Upper lobe of right lung (tissue), 1 donor: ENCODE results near the gene TNFRSF6B. TPM values are rescaled to one million over a fixed set of nuclear protein-coding genes. Genes with fewer than 3 reads are reported as not detected.

ENCODE experiments used
- ATAC-seq: fragments of 200-7000 bp; cut with Tn5 transposase; one replicate; pipeline ENCODE4 v1.9.1; 2020; ENCODE audit warnings: mild to moderate bottlenecking, moderate library complexity
- DNase-seq: peaks from one replicate; pipeline ENCODE4 v3.0.0-alpha.2; 2020
- H3K27ac ChIP-seq: fragments of 200-600 bp; one replicate; pipeline ENCODE4 v1.8.0; 2022
- H3K27me3 ChIP-seq: fragments of 200-600 bp; one replicate; pipeline ENCODE4 v1.8.0; 2022; ENCODE audit warnings: mild to moderate bottlenecking
- H3K36me3 ChIP-seq: fragments of 200-600 bp; one replicate; pipeline ENCODE4 v1.8.0; 2022
- H3K4me1 ChIP-seq: fragments of 200-600 bp; one replicate; pipeline ENCODE4 v1.8.0; 2022
- H3K4me3 ChIP-seq: fragments of 200-600 bp; one replicate; pipeline ENCODE4 v1.8.0; 2022; ENCODE audit warnings: mild to moderate bottlenecking
- H3K9me3 ChIP-seq: fragments of 200-600 bp; one replicate; pipeline ENCODE4 v1.8.0; 2022
- CTCF ChIP-seq: fragments of 200-600 bp; IDR thresholded peaks from one replicate; pipeline ENCODE4 v1.8.0; 2022; ENCODE audit warnings: antibody characterized with exemption
- intact Hi-C: fragments of 100-400 bp; cut with DNase I; formaldehyde crosslinking; loops from one replicate; pipeline ENCODE4 v1.11.0; 2022
- total RNA-seq: library from RNA; stranded (reverse); fragmentation: NEBNext Ultra II Directional; extraction: Animal tissue kit (Norgen Biotek cat#: 25700); gene quantifications from one replicate; pipeline ENCODE4 v1.2.1, GENCODE V29; 2021
- donor health status: DM: no; HTN: yes; CAD: no; lungs with severe emphysema.

Gene TNFRSF6B
- total RNA-seq, 1 donor from 2014 or later = 14.4 TPM

- Histone ChIP-seq H3K4me1 (peaks cover 30% of the 10 kb centered on the region), H3K36me3 (peaks cover 26% of the 10 kb centered on the region), H3K27ac (peak overlapping the region; percentile 86), H3K4me3 (peak overlapping the region; percentile 63), H3K27me3 (no peaks in the 10 kb centered on the region), H3K9me3 (no peaks in the 10 kb centered on the region)
- intact Hi-C loops = no loop called here
- no peak for TF ChIP-seq CTCF
- ATAC-seq = no peak
- DNase-seq = peak; percentile 66
Measured at GRCh38 chr20:63741676-63742380, 45.4 kb downstream of the TNFRSF6B start.

- TF ChIP-seq CTCF = no peak
- H3K4me3 ChIP-seq = no peak overlapping the region
- intact Hi-C loops = no loop called here
- peak; percentile 68 for DNase-seq
- H3K36me3 ChIP-seq = peaks cover 26% of the 10 kb centered on the region
- H3K9me3 ChIP-seq = no peaks in the 10 kb centered on the region
- H3K27me3 ChIP-seq = no peaks in the 10 kb centered on the region
- ATAC-seq = no peak
- peaks cover 27% of the 10 kb centered on the region for H3K4me1 ChIP-seq
- no peak overlapping the region for H3K27ac ChIP-seq
Measured at GRCh38 chr20:63742381-63743024, 46.1 kb downstream of the TNFRSF6B start.

- ATAC-seq = no peak
- intact Hi-C loops = no loop called here
Measured at GRCh38 chr20:63743210-63743970, 46.9 kb downstream of the TNFRSF6B start.

GRCh38 chr20:63744158-63744557 is 47.7 kb downstream of the TNFRSF6B start:
- no peak for TF ChIP-seq CTCF
- Histone ChIP-seq H3K4me3 (no peak overlapping the region), H3K4me1 (peaks cover 12% of the 10 kb centered on the region), H3K27ac (no peak overlapping the region), H3K36me3 (peaks cover 26% of the 10 kb centered on the region), H3K27me3 (no peaks in the 10 kb centered on the region), H3K9me3 (no peaks in the 10 kb centered on the region)
- ATAC-seq (no peak), DNase-seq (no peak)
- intact Hi-C loops = no loop called here

More at GRCh38 chr20:63743210-63743970, 46.9 kb downstream of the TNFRSF6B start:
- peak; percentile 57 for DNase-seq
- TF ChIP-seq CTCF = no peak
- Histone ChIP-seq H3K9me3 (no peaks in the 10 kb centered on the region), H3K27me3 (no peaks in the 10 kb centered on the region), H3K4me1 (peaks cover 20% of the 10 kb centered on the region), H3K4me3 (no peak overlapping the region), H3K27ac (no peak overlapping the region), H3K36me3 (peaks cover 26% of the 10 kb centered on the region)

- no peaks in the 10 kb centered on the region for H3K9me3 ChIP-seq
- H3K4me3 ChIP-seq = no peak overlapping the region
- H3K4me1 ChIP-seq = peaks cover 11% of the 10 kb centered on the region
- no peak for TF ChIP-seq CTCF
- DNase-seq (peak; percentile 46), ATAC-seq (no peak)
- no peaks in the 10 kb centered on the region for H3K27me3 ChIP-seq
- no peak overlapping the region for H3K27ac ChIP-seq
- intact Hi-C loops = no loop called here
- peaks cover 26% of the 10 kb centered on the region for H3K36me3 ChIP-seq
Measured at GRCh38 chr20:63744574-63745423, 48.3 kb downstream of the TNFRSF6B start.
